H1 (cell line): Measurements from ENCODE around the gene PDE4D. TPM values are rescaled to one million over a fixed set of nuclear protein-coding genes. Genes with fewer than 3 reads are reported as not detected.

Experiments used
- CTCF ChIA-PET: fragments of 300-600 bp; sonication (Branson Sonifier 250); formaldehyde crosslinking; loops from one replicate; lab custom pipeline; 2021; ENCODE audit not compliant: partially characterized antibody; lab: Charles Lee
- POLR2A ChIA-PET: fragments of 300-600 bp; sonication (Branson Sonifier 250); formaldehyde crosslinking; loops from one replicate; lab custom pipeline; 2021; ENCODE audit warnings: inconsistent platforms; ENCODE audit not compliant: partially characterized antibody; lab: Charles Lee
- DNase-seq, 2 experiments: peaks; one replicate each; pipeline versions ENCODE4 v3.0.0 to v3.0.0-alpha.2; 2010 to 2022; ENCODE audit warnings: low spot score in 2 of 2, low read depth in 1 of 2, mixed read lengths in 1 of 2
- FAIRE-seq: peaks from 2 replicates; lab custom pipeline; 2011; peaks lifted over from hg19 to GRCh38; lab: Jason Lieb, UNC
- H2AFZ ChIP-seq: 2 replicates; pipeline ENCODE4 v1.8.1; 2012; ENCODE audit warnings: low read length, inconsistent platforms
- H2AK5ac ChIP-seq: 2 replicates; pipeline ENCODE4 v1.6.1; 2013; ENCODE audit warnings: low read depth, low read length
- H2BK120ac ChIP-seq: replicated peaks from 2 replicates; pipeline ENCODE3; 2013; ENCODE audit warnings: low read depth, low read length, inconsistent platforms
- H2BK12ac ChIP-seq: 2 replicates; pipeline ENCODE4 v1.6.1; 2013; ENCODE audit warnings: low read depth, low read length
- H2BK15ac ChIP-seq: 2 replicates; pipeline ENCODE4 v1.6.1; 2013; ENCODE audit warnings: low read length
- H2BK20ac ChIP-seq: 2 replicates; pipeline ENCODE4 v1.6.1; 2013; ENCODE audit warnings: low read length
- H2BK5ac ChIP-seq: 2 replicates; pipeline ENCODE4 v1.6.1; 2013; ENCODE audit warnings: low read depth, low read length
- H3K14ac ChIP-seq: 2 replicates; pipeline ENCODE4 v1.6.1; 2013; ENCODE audit warnings: inconsistent platforms; ENCODE audit not compliant: insufficient read length
- H3K18ac ChIP-seq: 2 replicates; pipeline ENCODE4 v1.6.1; 2013; ENCODE audit warnings: low read length; ENCODE audit errors: extremely low read depth
- H3K23ac ChIP-seq: 2 replicates; pipeline ENCODE4 v1.6.1; 2013; ENCODE audit warnings: inconsistent platforms; ENCODE audit not compliant: insufficient read length
- H3K23me2 ChIP-seq: 2 replicates; pipeline ENCODE4 v1.6.1; 2013; ENCODE audit warnings: low read depth, low read length
- H3K27ac ChIP-seq: 2 replicates; pipeline ENCODE4 v1.6.1; 2011; ENCODE audit warnings: low read depth, low read length, inconsistent platforms
- H3K27me3 ChIP-seq, 4 experiments: replicated peaks in 1 of 4; 1 replicate in 1 of 4; 2 replicates in 3 of 4; pipeline versions ENCODE4 v1.6.1 to v1.8.1; 2011 to 2013; ENCODE audit warnings: low read length in 3 of 4, mild to moderate bottlenecking in 3 of 4, inconsistent platforms in 2 of 4, mixed read lengths in 2 of 4, moderate library complexity in 1 of 4; ENCODE audit not compliant: control insufficient read depth in 3 of 4, insufficient read depth in 3 of 4; ENCODE audit errors: extremely low read depth in 1 of 4
- H3K36me3 ChIP-seq, 4 experiments: 2 replicates each; pipeline versions ENCODE4 v1.6.1 to v1.8.1; 2011 to 2013; ENCODE audit warnings: mild to moderate bottlenecking in 4 of 4, low read length in 3 of 4, moderate library complexity in 2 of 4, control low read depth in 1 of 4, inconsistent platforms in 1 of 4; ENCODE audit not compliant: insufficient read depth in 4 of 4, control insufficient read depth in 2 of 4
- H3K4ac ChIP-seq: replicated peaks from 2 replicates; pipeline ENCODE3; 2013; ENCODE audit warnings: low read length, low read depth, mixed read lengths, inconsistent platforms; ENCODE audit not compliant: insufficient read length
- H3K4me1 ChIP-seq, 4 experiments: replicated peaks in 1 of 4; 1 replicate in 1 of 4; 2 replicates in 3 of 4; pipeline versions ENCODE4 v1.6.1 to v1.8.1; 2011 to 2013; ENCODE audit warnings: low read length in 3 of 4, inconsistent platforms in 2 of 4, mixed read lengths in 1 of 4; ENCODE audit not compliant: insufficient read depth in 4 of 4, control insufficient read depth in 3 of 4
- H3K4me2 ChIP-seq, 2 experiments: 2 replicates each; pipeline versions ENCODE4 v1.6.1 to v1.8.1; 2011 to 2013; ENCODE audit warnings: low read depth in 2 of 2, low read length in 2 of 2, control low read depth in 1 of 2, inconsistent platforms in 1 of 2, mild to moderate bottlenecking in 1 of 2; ENCODE audit not compliant: insufficient read depth in 1 of 2
- H3K4me3 ChIP-seq, 4 experiments: fragments of 200-600, 300-600 bp in 1 of 4; sonication (generic), shearing (Covaris generic), sonication (Bioruptor Twin) in 1 of 4; 2 replicates each; pipeline versions ENCODE4 v1.5.1 to v1.8.1; 2011 to 2016; ENCODE audit warnings: low read length in 4 of 4, low read depth in 3 of 4, control low read depth in 2 of 4, inconsistent platforms in 2 of 4, mild to moderate bottlenecking in 2 of 4, mixed read lengths in 1 of 4, moderate library complexity in 1 of 4; ENCODE audit not compliant: insufficient read depth in 2 of 4; ENCODE audit errors: extremely low read depth in 1 of 4
- H3K56ac ChIP-seq: replicated peaks from 2 replicates; pipeline ENCODE3; 2013; ENCODE audit warnings: low read depth, mild to moderate bottlenecking, mixed read lengths, low read length, inconsistent platforms; ENCODE audit not compliant: insufficient read length
- H3K79me1 ChIP-seq: 2 replicates; pipeline ENCODE4 v1.6.1; 2013; ENCODE audit warnings: low read depth, low read length, control low read depth
- H3K79me2 ChIP-seq, 2 experiments: 2 replicates each; pipeline versions ENCODE4 v1.6.1 to v1.8.1; 2012 to 2013; ENCODE audit warnings: low read length in 2 of 2, mild to moderate bottlenecking in 2 of 2, inconsistent platforms in 1 of 2; ENCODE audit not compliant: insufficient read depth in 2 of 2, control insufficient read depth in 1 of 2
- H3K9ac ChIP-seq, 4 experiments: replicated peaks in 1 of 4; 1 replicate in 1 of 4; 2 replicates in 3 of 4; pipeline versions ENCODE4 v1.6.1 to v1.8.1; 2011 to 2013; ENCODE audit warnings: low read depth in 3 of 4, low read length in 3 of 4, control low read depth in 2 of 4, mild to moderate bottlenecking in 2 of 4, moderate library complexity in 2 of 4, inconsistent platforms in 1 of 4; ENCODE audit errors: extremely low read depth in 1 of 4
- H3K9me3 ChIP-seq, 2 experiments: 2 replicates each; pipeline versions ENCODE4 v1.6.1 to v1.8.1; 2012 to 2013; ENCODE audit warnings: mild to moderate bottlenecking in 2 of 2, moderate library complexity in 2 of 2, control low read depth in 1 of 2, inconsistent platforms in 1 of 2, low read depth in 1 of 2, low read length in 1 of 2, mixed read lengths in 1 of 2; ENCODE audit not compliant: insufficient read depth in 2 of 2
- H4K20me1 ChIP-seq, 2 experiments: replicated peaks in 1 of 2; 2 replicates each; pipeline versions ENCODE3 to v1.8.1; 2011 to 2013; ENCODE audit warnings: inconsistent platforms in 2 of 2, low read length in 2 of 2, mild to moderate bottlenecking in 1 of 2; ENCODE audit not compliant: insufficient read depth in 2 of 2, control insufficient read depth in 1 of 2
- H4K5ac ChIP-seq: 2 replicates; pipeline ENCODE4 v1.6.1; 2013; ENCODE audit warnings: low read length, low read depth, mixed read lengths, inconsistent platforms; ENCODE audit not compliant: insufficient read length
- H4K8ac ChIP-seq: 2 replicates; pipeline ENCODE4 v1.8.0; 2013; ENCODE audit warnings: mild to moderate bottlenecking, moderate library complexity, low read length, inconsistent platforms; ENCODE audit not compliant: insufficient read depth; ENCODE audit errors: extremely low read depth
- H4K91ac ChIP-seq: replicated peaks from 2 replicates; pipeline ENCODE3; 2013; ENCODE audit warnings: low read length, mixed read lengths, inconsistent platforms; ENCODE audit not compliant: insufficient read length
- BCL11A ChIP-seq, 2 experiments: IDR thresholded peaks; one replicate each; pipeline ENCODE4 v1.6.1; 2011; ENCODE audit warnings: low read depth in 2 of 2, low read length in 2 of 2, mild to moderate bottlenecking in 2 of 2
- EZH2 ChIP-seq: fragments of 200-600 bp; sonication (generic); IDR thresholded peaks from 2 replicates; pipeline ENCODE4 v1.7.1; 2012; ENCODE audit warnings: low read depth, mild to moderate bottlenecking, moderate library complexity, low read length, inconsistent platforms; ENCODE audit not compliant: severe bottlenecking
- GABPA ChIP-seq: IDR thresholded peaks from 2 replicates; pipeline ENCODE4 v1.6.1; 2011; ENCODE audit warnings: mild to moderate bottlenecking, low read length, moderate library complexity, borderline replicate concordance; ENCODE audit not compliant: insufficient read depth
- KDM1A ChIP-seq: fragments of 200-600, 300-600 bp; sonication (generic); IDR thresholded peaks from 2 replicates; pipeline ENCODE4 v1.7.1; 2016; ENCODE audit warnings: mild to moderate bottlenecking, low read length, borderline replicate concordance
- SP2 ChIP-seq: IDR thresholded peaks from 2 replicates; pipeline ENCODE4 v1.6.1; 2012; ENCODE audit warnings: mild to moderate bottlenecking, low read length, inconsistent platforms
- WGBS, 2 experiments: shearing (Covaris generic) in 1 of 2; methylation state at CpG; one replicate each; pipeline versions ENCODE4 v1.1.6 to v1.1.7; 2013 to 2015; ENCODE audit warnings: low lambda C conversion rate in 2 of 2, mixed read lengths in 2 of 2, inconsistent platforms in 1 of 2, low coverage in 1 of 2, missing lambda C conversion rate in 1 of 2; ENCODE audit not compliant: insufficient replicate concordance in 2 of 2, insufficient coverage in 1 of 2, insufficient read length in 1 of 2; ENCODE audit errors: extremely low coverage in 1 of 2, missing lambda C conversion rate in 1 of 2; 5-methylcytosine and 5-hydroxymethylcytosine counted together
- polyA plus RNA-seq, 7 experiments: library from polyadenylated mRNA; depleted of rRNA in 3 of 7; stranded (reverse) in 5 of 7; unstranded in 2 of 7; fragments of >200 nt in 5 of 7; fragments of 200-250 nt in 2 of 7; gene quantifications; 1 replicate in 5 of 7; 2 replicates in 1 of 7; 4 replicates in 1 of 7; pipeline versions ENCODE4 v1.2.1 to v1.2.3, GENCODE V29; 2011 to 2013; ENCODE audit warnings: missing spikeins in 2 of 7, mixed read lengths in 2 of 7
- total RNA-seq: library from RNA; stranded (reverse); fragmentation: NEBNext Ultra II Directional; extraction: Animal tissue kit (Norgen Biotek cat#: 25700); gene quantifications from 2 replicates; pipeline ENCODE4 v1.2.1, GENCODE V29; 2021
- TF ChIP-seq, protein P1 (sequence below): IDR thresholded peaks from 2 replicates; pipeline ENCODE4 v1.6.1; 2012; ENCODE audit warnings: inconsistent platforms

PDE4D gene
- total and polyA plus RNA-seq, 2 of the 8 experiments (the other 6 are each of a cell fraction or from before 2014, with no cell fraction given) = 2.3 to 3.7 TPM

DNA sequence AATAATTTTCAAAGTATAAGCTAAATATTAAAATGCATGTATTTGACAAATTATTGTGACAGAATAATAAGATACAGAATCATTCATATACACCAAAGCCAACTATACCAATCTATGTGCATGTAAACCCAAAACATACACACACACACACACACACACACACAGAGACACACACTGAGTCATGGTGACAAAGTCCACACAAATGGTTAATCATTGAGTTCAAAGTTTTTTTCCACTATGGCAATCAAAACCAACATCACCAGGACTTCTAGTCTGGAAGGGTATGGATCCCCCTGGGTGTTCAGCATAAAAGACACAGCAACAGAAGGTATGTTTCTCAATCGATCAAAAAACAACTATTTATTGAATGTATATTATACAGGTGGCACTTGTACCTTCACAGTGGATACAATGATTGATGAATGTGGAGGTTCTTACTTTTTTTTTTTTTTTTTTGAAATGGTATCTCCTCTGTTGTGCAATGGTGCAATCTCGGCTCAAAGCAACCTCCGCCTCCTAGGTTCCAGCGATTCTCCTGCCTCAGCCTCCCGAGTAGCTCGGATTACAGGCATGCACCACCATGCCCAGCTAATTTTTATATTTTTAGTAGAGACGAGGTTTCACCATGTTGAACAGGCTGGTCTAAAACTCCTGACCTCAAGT is 137.0 kb downstream of the PDE4D start:
- FAIRE-seq = no peak
- Histone ChIP-seq H3K9me3 (no peaks in the 10 kb centered on the region), H2BK20ac (no peak overlapping the region), H3K9ac (no peak overlapping the region), H3K4ac (no peak overlapping the region), H2BK5ac (no peak overlapping the region), H3K79me1 (no peaks in the 10 kb centered on the region), H3K27me3 (no peaks in the 10 kb centered on the region), H3K18ac (no peak overlapping the region), H2BK15ac (no peak overlapping the region), H3K36me3 (no peaks in the 10 kb centered on the region), H3K27ac (no peak overlapping the region), H2BK120ac (no peak overlapping the region), H3K4me2 (no peak overlapping the region), H4K5ac (no peak overlapping the region), H2AK5ac (no peak overlapping the region), H4K20me1 (no peaks in the 10 kb centered on the region), H3K23me2 (peaks cover 2% of the 10 kb centered on the region; the same call in 1 of the 2 replicates), H3K4me1 (peaks cover 0 to 2% (median 0%) of the 10 kb centered on the region in 4 experiments; a peak in 1 of 7 replicates), H3K79me2 (no peaks in the 10 kb centered on the region), H3K56ac (no peak overlapping the region), H2BK12ac (no peak overlapping the region), H3K14ac (no peak overlapping the region), H2AFZ (no peak overlapping the region), H4K8ac (no peak overlapping the region), H3K4me3 (no peak overlapping the region), H3K23ac (no peak overlapping the region), H4K91ac (no peak overlapping the region)
- 97% methylated on average over 7 of the region's 7 CpGs; no CpG with 5 or more reads in 1 of the 2 experiments for WGBS, 2 experiments
- POLR2A ChIA-PET = no interaction called here
- no peak for TF ChIP-seq SP2
- no peak for TF ChIP-seq BCL11A (IDR thresholded peaks at IDR 0.05; ENCODE audit: low read depth in 2 of 2, low read length in 2 of 2)
- TF ChIP-seq GABPA = no peak
- TF ChIP-seq EZH2 = no peak
- no peak for TF ChIP-seq KDM1A
- TF ChIP-seq, protein P1, sequence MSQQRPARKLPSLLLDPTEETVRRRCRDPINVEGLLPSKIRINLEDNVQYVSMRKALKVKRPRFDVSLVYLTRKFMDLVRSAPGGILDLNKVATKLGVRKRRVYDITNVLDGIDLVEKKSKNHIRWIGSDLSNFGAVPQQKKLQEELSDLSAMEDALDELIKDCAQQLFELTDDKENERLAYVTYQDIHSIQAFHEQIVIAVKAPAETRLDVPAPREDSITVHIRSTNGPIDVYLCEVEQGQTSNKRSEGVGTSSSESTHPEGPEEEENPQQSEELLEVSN = no peak
- no peak for DNase-seq
- CTCF ChIA-PET = interaction anchor here (0.7 to 1.4 kb wide), 3 partner anchors 42 to 568 kb away, joined by 3 to 4 read pairs (median 3); no protein-coding TSS in a partner anchor
